HG03139 (cell line): ENCODE results near the gene ITGB2.

ENCODE experiments used
- ATAC-seq: cut with Tn5 transposase; IDR thresholded peaks from one replicate; pipeline ENCODE4 v1.9.1; 2021; ENCODE audit not compliant: unreplicated experiment

Gene ITGB2

DNA sequence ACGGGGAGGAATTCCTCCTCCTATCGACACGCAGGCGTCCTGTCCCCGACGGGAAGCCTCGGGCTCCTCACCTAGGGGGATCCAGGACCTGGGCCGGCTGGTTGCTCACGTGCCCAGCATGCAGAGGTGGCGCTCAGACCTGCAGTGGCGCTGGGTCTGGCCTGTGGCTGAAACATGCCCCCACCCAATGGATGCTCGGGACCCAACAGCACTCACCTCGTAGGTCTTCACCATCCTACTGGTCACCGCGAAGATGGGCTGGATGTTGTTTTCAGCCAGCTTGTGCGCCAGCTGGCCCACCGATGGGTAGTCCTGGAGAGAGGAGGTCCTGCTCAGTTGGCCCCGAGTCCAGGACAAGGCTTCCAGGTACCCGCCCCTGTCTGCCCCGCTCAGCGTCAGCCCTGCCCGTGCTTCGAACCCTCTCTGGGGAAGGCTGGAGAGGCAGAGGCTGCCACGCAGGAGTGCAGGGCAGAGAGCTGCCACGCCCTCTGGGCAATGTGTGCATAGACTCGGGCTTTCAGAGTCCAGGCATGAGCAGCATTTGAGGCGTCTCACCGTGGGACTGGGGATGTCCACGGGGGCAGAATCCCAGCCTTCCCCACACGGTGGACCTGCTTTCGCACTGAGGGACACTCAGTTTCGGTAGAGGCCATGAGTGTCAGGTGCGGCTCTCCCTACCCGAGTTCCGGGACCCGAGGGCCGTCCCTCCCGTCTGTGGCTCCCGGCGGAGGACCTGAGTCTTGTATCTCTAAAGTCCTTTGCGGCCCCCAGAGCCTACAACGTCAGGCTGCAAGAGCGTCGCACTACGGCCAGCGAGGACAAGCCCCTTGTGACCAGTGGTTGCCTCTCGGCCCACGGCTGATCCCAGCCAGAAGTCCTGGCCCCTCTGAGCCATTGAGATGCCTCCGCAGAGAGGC, 21.6 kb downstream of the ITGB2 start:
- no peak for ATAC-seq

DNA sequence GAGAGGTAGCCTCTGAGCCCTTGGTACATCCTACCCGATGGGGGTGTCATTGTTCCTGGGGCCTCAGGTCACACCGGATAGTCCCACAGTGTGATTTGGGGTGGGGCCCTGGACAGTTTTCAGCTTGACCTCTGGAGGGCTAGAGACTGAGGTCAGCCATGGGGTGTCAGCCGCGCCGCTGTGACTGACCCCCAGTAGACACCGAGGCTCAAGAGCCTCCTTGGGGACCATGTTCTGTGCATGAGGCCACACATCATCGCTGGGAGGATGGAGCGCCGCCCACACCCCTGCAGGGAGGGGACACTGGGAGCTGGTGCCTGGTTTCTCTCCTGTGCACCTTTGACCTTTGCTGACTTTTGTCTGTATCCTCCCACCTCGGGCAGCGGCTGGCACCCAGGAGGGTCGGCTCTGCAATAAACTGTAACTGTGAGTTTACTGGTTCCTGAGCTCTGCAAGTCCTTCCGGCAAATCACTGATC, 22.6 kb downstream of the ITGB2 start:
- no peak for ATAC-seq

DNA sequence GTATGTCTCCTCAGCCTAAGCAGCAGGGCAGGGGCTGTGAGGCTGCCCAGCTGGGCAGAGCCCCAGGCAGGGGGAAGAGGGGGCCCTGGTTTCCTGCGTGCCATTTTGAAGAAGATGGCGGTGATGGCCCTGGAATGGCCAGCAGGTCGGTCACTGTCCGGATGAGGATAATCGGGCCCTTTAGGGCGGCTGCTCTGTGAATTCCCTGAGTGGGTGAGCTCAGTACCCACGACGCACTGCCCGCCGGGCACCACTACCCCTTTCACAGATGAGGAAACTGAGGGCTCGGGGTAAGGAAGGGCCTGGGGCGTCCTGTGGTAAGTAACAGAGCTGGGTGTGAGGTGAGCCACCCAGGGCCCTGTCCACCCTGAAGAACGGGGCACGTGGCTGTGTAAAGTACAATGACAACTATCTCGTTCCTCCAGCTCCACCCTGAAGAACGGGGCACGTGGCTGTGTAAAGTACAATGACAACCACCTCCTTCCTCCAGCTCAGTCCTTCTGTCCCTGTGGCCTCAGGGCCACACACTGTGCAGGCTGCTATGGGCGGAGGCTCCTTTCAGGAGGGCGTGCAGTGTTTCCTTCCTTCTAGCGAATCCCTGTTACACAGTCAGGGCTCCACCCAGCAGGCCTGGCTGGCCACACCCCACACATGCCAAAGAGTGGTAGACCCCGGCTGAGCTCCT, 23.2 kb downstream of the ITGB2 start:
- no peak for ATAC-seq

DNA sequence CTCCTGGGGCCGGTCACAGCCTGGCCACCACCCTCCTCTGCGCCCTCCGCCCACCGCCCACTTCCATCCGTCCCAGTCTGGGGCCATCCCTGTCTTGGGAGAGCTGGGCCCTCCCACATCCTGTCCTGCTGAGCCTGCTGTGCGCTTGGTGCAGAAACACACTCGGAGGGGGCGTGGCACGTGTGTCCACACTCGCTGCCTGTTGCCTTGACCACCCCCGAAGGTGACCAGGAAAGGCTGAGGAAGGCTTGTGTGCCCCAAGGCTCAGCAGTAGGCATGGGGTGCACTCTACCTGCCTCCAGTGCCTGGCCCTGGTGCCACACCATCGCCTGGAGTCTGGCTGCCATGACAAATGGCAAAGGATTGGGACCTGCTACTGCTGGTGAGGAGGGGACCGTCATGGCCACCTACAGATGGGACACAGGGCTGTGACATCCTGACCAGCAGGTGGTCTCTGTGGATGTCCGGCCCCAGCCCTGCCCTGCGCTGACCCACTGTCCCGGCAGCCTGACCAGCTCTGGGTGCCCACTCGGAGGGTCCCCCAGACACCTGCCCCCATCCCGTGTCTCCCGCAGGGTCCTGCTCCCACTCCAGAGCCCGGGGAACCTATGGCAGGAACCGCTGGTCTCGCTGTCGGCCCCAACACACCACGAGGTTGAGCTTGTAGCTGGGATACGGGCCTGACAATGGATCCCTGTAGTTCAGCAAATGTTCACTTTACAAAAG, 24.0 kb downstream of the ITGB2 start:
- ATAC-seq, result no peak

DNA sequence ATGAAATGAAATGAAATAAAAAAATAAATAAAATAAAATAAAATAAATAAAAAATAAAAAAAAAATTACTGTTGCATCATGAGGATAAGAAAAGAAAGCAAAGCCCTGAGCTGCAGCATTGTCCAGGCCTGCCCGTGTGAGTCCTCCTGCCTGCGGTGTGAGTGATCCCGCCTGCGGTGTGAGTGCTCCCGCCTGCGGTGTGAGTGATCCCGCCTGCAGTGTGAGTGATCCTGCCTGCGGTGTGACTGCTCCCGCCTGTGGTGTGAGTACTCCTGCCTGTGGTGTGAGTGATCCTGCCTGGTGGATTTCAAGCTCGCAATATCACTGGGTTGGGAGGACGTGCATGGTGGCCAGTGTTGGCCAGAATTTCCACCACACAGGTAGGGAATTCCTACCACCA, 24.8 kb downstream of the ITGB2 start:
- ATAC-seq, result no peak

- no peak for ATAC-seq
Observed at GRCh38 chr21:44894687-44895302, 25.9 kb downstream of the ITGB2 start.

DNA sequence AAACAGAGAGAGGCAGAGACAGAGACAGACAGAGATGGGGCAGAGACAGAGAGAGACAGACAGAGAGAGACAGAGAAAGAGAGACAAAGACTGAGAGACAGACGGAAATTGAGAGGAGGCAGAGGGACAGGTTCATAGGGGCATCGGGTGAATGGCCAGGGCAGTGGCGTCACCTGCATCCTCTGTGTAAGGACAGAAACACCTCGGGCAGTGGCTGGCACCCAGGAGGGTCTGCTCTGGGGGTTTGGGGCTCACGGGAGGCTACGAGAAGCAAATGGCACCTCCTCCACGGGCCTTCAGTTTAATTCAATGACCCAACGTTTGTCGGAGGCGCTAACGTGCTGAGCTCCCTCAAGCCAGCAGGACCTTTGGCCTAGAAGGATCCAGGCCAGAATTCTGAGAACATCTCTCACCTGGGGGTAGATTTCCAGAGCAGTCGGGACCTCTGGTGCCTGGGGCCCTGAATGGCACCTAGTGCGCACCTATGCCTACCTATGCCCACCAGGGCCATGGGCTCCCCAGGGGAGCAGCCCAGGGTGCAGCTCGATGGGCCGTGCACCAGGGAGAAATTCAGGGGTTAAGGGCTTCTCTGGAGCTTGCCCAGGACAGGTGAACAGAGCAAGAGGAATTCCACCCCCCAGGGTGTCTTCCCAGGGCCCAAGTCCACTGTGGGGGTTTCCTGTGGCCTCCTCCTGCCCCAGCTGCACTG, 26.6 kb downstream of the ITGB2 start:
- no peak for ATAC-seq

- ATAC-seq, result no peak
Observed at GRCh38 chr21:44893278-44893556, 27.5 kb downstream of the ITGB2 start.

DNA sequence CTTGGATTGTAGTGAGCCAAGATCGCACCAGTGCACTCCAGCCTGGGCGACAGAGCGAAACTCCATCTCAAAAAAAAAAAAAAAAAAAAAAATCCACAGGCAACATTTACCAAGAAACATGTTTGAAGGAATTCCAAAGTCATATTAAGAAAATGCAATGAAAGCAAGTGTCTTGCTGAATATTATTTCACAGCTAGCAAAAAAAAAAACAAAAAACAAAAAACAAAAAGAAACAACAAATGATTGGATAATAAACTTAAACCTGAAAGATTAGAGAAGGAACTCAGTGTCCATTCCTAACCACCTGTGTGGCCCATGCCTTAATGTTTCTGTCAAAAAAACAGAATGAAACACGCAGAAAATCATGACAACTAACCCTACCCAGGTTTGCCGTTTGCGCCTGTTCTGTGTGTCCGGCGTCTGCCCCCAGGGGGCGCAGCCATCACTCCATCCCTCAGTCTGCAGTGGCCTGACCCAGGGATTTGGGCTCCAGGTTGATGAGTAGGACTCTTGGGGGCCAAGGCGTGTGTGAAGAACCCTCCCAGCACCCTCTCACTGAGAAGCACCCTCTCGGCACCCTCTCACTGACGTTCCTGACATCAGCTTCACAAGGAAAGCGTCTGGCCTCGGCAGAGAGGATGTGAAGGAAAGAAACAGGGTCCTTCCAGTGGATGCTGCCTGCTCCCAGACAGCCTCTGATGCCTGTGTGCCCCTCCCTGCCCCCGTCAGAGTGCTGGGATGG, 28.0 kb downstream of the ITGB2 start:
- no peak for ATAC-seq

GRCh38 chr21:44892095-44892494, 28.6 kb downstream of the ITGB2 start:
- no peak for ATAC-seq

- no peak for ATAC-seq
Observed at GRCh38 chr21:44891631-44892031, 29.1 kb downstream of the ITGB2 start.

DNA sequence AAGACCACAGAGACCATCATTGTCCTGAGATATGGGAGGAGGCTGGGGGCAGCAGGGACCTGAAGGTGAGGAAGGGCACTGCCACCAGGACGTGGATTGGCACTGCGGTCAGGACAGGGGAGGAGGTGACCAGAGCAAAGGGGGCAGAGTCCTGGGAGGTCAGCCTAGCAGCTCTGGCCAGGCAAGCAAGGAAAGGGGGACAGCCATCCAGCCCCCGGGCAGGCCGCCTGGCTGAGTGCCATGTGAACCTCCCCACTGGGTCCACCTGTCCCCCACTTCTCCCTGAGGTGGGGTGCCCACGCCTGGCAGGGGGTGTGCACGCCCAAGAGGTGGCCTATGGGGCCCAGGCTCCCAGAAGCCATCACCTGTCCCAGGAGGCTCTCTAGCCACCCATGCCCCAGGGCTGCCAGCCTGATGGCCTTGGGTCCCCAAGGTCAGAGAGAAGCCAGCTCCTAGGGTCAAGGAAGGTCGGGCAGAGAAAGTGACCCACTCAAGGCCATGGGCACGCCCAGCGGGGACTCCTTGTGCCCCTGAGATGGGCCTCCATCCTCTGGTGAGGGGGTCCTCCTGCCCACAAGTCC, 29.6 kb downstream of the ITGB2 start:
- no peak for ATAC-seq

DNA sequence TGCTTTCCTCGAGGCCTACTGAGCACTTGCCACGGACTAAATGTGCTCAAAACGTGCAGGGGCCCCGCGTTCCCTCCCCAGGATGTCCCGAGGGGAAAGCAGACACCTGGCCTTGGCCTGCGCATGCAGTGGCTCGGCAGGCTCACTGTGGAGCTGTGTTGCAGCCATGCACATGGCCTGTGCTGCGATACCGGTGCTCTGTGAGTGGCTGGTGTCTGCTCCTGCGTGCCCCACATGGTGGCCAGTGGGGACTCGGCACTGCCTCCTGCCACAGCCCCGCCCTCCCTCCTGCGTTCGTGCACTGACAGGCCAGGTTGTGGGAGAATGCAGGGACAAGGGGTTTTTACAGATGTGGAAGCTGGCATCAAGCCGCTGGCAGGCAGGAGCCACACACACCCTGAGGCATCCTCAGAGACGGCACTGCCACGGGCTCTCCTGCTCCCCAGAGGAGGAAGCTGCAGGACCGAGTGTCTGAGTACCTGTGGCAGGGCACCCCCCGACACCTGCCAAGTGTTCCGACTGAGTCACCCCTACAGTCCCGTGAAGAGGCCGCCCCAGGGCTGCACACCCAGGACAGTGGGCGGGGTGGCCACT, 30.3 kb downstream of the ITGB2 start:
- no peak for ATAC-seq

- ATAC-seq, result no peak
Observed at GRCh38 chr21:44889625-44890337, 30.9 kb downstream of the ITGB2 start.

DNA sequence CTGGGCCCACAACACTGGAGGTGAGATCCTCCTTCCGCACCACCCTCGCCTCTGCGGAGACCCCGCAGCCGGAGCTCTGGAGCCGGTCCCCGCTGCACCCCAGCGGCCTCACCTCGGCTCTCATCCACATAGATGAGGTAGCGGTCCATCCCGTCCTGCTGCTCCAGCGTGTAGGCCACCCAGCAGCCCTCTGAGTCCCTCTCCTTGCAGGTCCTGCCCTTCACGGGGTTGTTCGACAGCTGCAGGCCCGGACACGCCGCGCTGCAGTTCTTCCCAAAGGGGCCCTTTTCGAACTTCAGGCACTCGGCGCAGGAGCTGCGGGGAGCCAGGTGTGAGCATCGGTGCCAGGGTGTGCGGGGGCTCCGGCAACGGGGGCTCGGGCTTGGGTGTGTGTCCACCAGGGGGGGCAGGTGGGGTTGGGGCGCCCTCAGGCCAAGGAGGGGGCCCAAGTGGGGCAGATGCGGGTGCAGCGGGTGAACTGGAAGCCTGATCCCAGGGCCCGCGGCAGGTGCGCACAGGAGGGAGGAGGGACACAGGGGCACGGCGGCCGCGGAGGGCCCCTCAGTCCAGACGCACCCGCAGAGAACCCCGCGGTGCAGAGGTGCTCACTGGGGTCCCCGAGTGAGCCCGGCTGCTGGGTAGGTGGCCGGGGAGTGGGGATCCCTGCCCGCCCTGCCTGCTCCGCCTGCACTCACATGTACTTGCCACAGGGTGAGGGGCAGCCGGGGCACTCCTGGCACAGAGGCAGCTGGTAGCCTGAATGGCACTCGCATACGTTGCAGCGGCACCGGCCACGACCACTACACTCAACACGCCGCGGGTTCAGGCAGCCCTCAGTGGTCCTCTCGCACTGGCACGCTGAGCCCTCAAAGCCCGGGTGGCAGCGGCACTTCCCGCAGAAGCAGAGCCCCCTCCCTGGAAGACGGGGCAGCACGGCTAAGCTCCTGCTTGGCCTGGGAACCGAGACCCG, 31.8 kb downstream of the ITGB2 start:
- no peak for ATAC-seq

GRCh38 chr21:44887807-44888580, 32.7 kb downstream of the ITGB2 start:
- ATAC-seq, result no peak
